Activated naive CD8-positive, alpha-beta T cell treated with anti-CD3 and anti-CD28 coated beads, Interleukin-2, amount 50 U/mL, for 24 hours (primary cell): ENCODE measurements around the gene CNTN5.

Source experiments
- ATAC-seq: fragments of 150-1000 bp; cut with Tn5 transposase; one replicate; pipeline ENCODE4 v1.10.0; 2021
- DNase-seq: peaks from one replicate; pipeline ENCODE4 v3.0.0; 2021
- H3K27ac Mint-ChIP-seq: one replicate; pipeline ENCODE4 v1.8.0; 2021; ENCODE audit warnings: mild to moderate bottlenecking, mixed read lengths
- H3K27me3 Mint-ChIP-seq: one replicate; pipeline ENCODE4 v1.8.0; 2021; ENCODE audit warnings: mixed read lengths
- H3K36me3 Mint-ChIP-seq: one replicate; pipeline ENCODE4 v1.8.0; 2021; ENCODE audit warnings: low read depth, mixed read lengths
- H3K4me1 Mint-ChIP-seq: one replicate; pipeline ENCODE4 v1.8.0; 2021; ENCODE audit warnings: mixed read lengths
- H3K4me3 Mint-ChIP-seq: one replicate; pipeline ENCODE4 v1.8.0; 2021; ENCODE audit warnings: mild to moderate bottlenecking, moderate library complexity, mixed read lengths
- H3K9me3 Mint-ChIP-seq: one replicate; pipeline ENCODE4 v1.8.0; 2021; ENCODE audit warnings: mixed read lengths

CNTN5 gene

GRCh38 chr11:99979042-99979441 is 958.3 kb downstream of the CNTN5 start:
- Mint-ChIP-seq H3K4me3 (no peak overlapping the region), H3K9me3 (peaks cover 14% of the 10 kb centered on the region), H3K27ac (no peak overlapping the region), H3K36me3 (no peaks in the 10 kb centered on the region), H3K27me3 (no peaks in the 10 kb centered on the region), H3K4me1 (no peaks in the 10 kb centered on the region)
- ATAC-seq (no peak), DNase-seq (no peak)

GRCh38 chr11:99987821-99988470 is 967.2 kb downstream of the CNTN5 start:
- no peak overlapping the region for H3K4me3 Mint-ChIP-seq
- peaks cover 28% of the 10 kb centered on the region for H3K9me3 Mint-ChIP-seq
- no peak overlapping the region for H3K27ac Mint-ChIP-seq
- ATAC-seq, result no peak
- no peaks in the 10 kb centered on the region for H3K4me1 Mint-ChIP-seq
- no peaks in the 10 kb centered on the region for H3K27me3 Mint-ChIP-seq
- DNase-seq, result no peak
- no peaks in the 10 kb centered on the region for H3K36me3 Mint-ChIP-seq

- no peaks in the 10 kb centered on the region for H3K36me3 Mint-ChIP-seq
- H3K27me3 Mint-ChIP-seq, result no peaks in the 10 kb centered on the region
- H3K9me3 Mint-ChIP-seq, result peaks cover 22% of the 10 kb centered on the region
- H3K27ac Mint-ChIP-seq, result no peak overlapping the region
- ATAC-seq (no peak), DNase-seq (no peak)
- H3K4me3 Mint-ChIP-seq, result no peak overlapping the region
- H3K4me1 Mint-ChIP-seq, result no peaks in the 10 kb centered on the region
Measured at GRCh38 chr11:99988471-99988837, 967.7 kb downstream of the CNTN5 start.

- Mint-ChIP-seq H3K4me3 (no peak overlapping the region), H3K9me3 (peaks cover 5% of the 10 kb centered on the region), H3K4me1 (no peaks in the 10 kb centered on the region), H3K27ac (no peak overlapping the region), H3K27me3 (no peaks in the 10 kb centered on the region), H3K36me3 (no peaks in the 10 kb centered on the region)
- no peak for ATAC-seq
- no peak for DNase-seq
Measured at GRCh38 chr11:100003985-100004384, 983.2 kb downstream of the CNTN5 start.

- H3K27me3 Mint-ChIP-seq, result no peaks in the 10 kb centered on the region
- peaks cover 5% of the 10 kb centered on the region for H3K9me3 Mint-ChIP-seq
- H3K4me1 Mint-ChIP-seq, result no peaks in the 10 kb centered on the region
- ATAC-seq (no peak), DNase-seq (no peak)
- H3K4me3 Mint-ChIP-seq, result no peak overlapping the region
- no peak overlapping the region for H3K27ac Mint-ChIP-seq
- no peaks in the 10 kb centered on the region for H3K36me3 Mint-ChIP-seq
Measured at GRCh38 chr11:100004541-100004940, 983.8 kb downstream of the CNTN5 start.

GRCh38 chr11:100008417-100008816 is 987.7 kb downstream of the CNTN5 start:
- no peak for ATAC-seq

GRCh38 chr11:100009728-100010127 is 989.0 kb downstream of the CNTN5 start:
- H3K36me3 Mint-ChIP-seq, result no peaks in the 10 kb centered on the region
- H3K9me3 Mint-ChIP-seq, result peaks cover 5% of the 10 kb centered on the region
- no peaks in the 10 kb centered on the region for H3K27me3 Mint-ChIP-seq

More at GRCh38 chr11:100008417-100008816, 987.7 kb downstream of the CNTN5 start:
- no peak overlapping the region for H3K4me3 Mint-ChIP-seq
- H3K4me1 Mint-ChIP-seq, result no peaks in the 10 kb centered on the region
- no peak for DNase-seq
- H3K9me3 Mint-ChIP-seq, result peaks cover 5% of the 10 kb centered on the region
- no peak overlapping the region for H3K27ac Mint-ChIP-seq
- H3K36me3 Mint-ChIP-seq, result no peaks in the 10 kb centered on the region
- no peaks in the 10 kb centered on the region for H3K27me3 Mint-ChIP-seq

GRCh38 chr11:100010393-100010792 is 989.6 kb downstream of the CNTN5 start:
- DNase-seq (no peak), ATAC-seq (no peak)
- Mint-ChIP-seq H3K27ac (no peak overlapping the region), H3K4me1 (no peaks in the 10 kb centered on the region), H3K27me3 (no peaks in the 10 kb centered on the region), H3K36me3 (no peaks in the 10 kb centered on the region), H3K4me3 (no peak overlapping the region), H3K9me3 (peaks cover 5% of the 10 kb centered on the region)

More at GRCh38 chr11:100009728-100010127, 989.0 kb downstream of the CNTN5 start:
- no peak for DNase-seq
- no peak for ATAC-seq
- Mint-ChIP-seq H3K27ac (no peak overlapping the region), H3K4me1 (no peaks in the 10 kb centered on the region), H3K4me3 (no peak overlapping the region)

GRCh38 chr11:100011697-100012096 is 990.9 kb downstream of the CNTN5 start:
- H3K4me1 Mint-ChIP-seq, result no peaks in the 10 kb centered on the region
- DNase-seq (no peak), ATAC-seq (no peak)
- H3K36me3 Mint-ChIP-seq, result no peaks in the 10 kb centered on the region
- H3K4me3 Mint-ChIP-seq, result no peak overlapping the region
- H3K9me3 Mint-ChIP-seq, result peaks cover 2% of the 10 kb centered on the region
- no peak overlapping the region for H3K27ac Mint-ChIP-seq
- H3K27me3 Mint-ChIP-seq, result no peaks in the 10 kb centered on the region

GRCh38 chr11:100013011-100013410 is 992.3 kb downstream of the CNTN5 start:
- H3K4me3 Mint-ChIP-seq, result no peak overlapping the region
- peaks cover 1% of the 10 kb centered on the region for H3K9me3 Mint-ChIP-seq
- DNase-seq (no peak), ATAC-seq (no peak)
- no peaks in the 10 kb centered on the region for H3K27me3 Mint-ChIP-seq
- H3K36me3 Mint-ChIP-seq, result no peaks in the 10 kb centered on the region
- H3K4me1 Mint-ChIP-seq, result no peaks in the 10 kb centered on the region
- H3K27ac Mint-ChIP-seq, result no peak overlapping the region

- no peaks in the 10 kb centered on the region for H3K36me3 Mint-ChIP-seq
- no peak for ATAC-seq
- H3K4me3 Mint-ChIP-seq, result no peak overlapping the region
Measured at GRCh38 chr11:100031973-100032372, 1011.2 kb downstream of the CNTN5 start.

GRCh38 chr11:100061006-100061405 is 1040.3 kb downstream of the CNTN5 start:
- no peak for DNase-seq
- Mint-ChIP-seq H3K9me3 (peaks cover 6% of the 10 kb centered on the region), H3K27ac (no peak overlapping the region), H3K4me3 (no peak overlapping the region), H3K36me3 (no peaks in the 10 kb centered on the region), H3K4me1 (no peaks in the 10 kb centered on the region), H3K27me3 (no peaks in the 10 kb centered on the region)
- no peak for ATAC-seq

More at GRCh38 chr11:100031973-100032372, 1011.2 kb downstream of the CNTN5 start:
- Mint-ChIP-seq H3K4me1 (no peaks in the 10 kb centered on the region), H3K27ac (no peak overlapping the region), H3K9me3 (peaks cover 26% of the 10 kb centered on the region), H3K27me3 (no peaks in the 10 kb centered on the region)
- no peak for DNase-seq

GRCh38 chr11:100066399-100066798 is 1045.7 kb downstream of the CNTN5 start:
- no peak overlapping the region for H3K27ac Mint-ChIP-seq
- no peaks in the 10 kb centered on the region for H3K36me3 Mint-ChIP-seq
- H3K27me3 Mint-ChIP-seq, result no peaks in the 10 kb centered on the region
- no peak overlapping the region for H3K4me3 Mint-ChIP-seq
- H3K9me3 Mint-ChIP-seq, result peaks cover 6% of the 10 kb centered on the region
- DNase-seq (no peak), ATAC-seq (no peak)
- no peaks in the 10 kb centered on the region for H3K4me1 Mint-ChIP-seq

- Mint-ChIP-seq H3K4me1 (no peaks in the 10 kb centered on the region), H3K27ac (no peak overlapping the region), H3K4me3 (no peak overlapping the region), H3K9me3 (peaks cover 10% of the 10 kb centered on the region), H3K27me3 (no peaks in the 10 kb centered on the region), H3K36me3 (no peaks in the 10 kb centered on the region)
- no peak for ATAC-seq
- DNase-seq, result no peak
Measured at GRCh38 chr11:100068116-100068515, 1047.4 kb downstream of the CNTN5 start.

- Mint-ChIP-seq H3K36me3 (no peaks in the 10 kb centered on the region), H3K4me3 (no peak overlapping the region), H3K27me3 (no peaks in the 10 kb centered on the region), H3K27ac (no peak overlapping the region), H3K9me3 (peaks cover 16% of the 10 kb centered on the region), H3K4me1 (no peaks in the 10 kb centered on the region)
- DNase-seq (no peak), ATAC-seq (no peak)
Measured at GRCh38 chr11:100072131-100072530, 1051.4 kb downstream of the CNTN5 start.

- H3K4me1 Mint-ChIP-seq, result no peaks in the 10 kb centered on the region
- no peaks in the 10 kb centered on the region for H3K36me3 Mint-ChIP-seq
- no peaks in the 10 kb centered on the region for H3K27me3 Mint-ChIP-seq
- no peak overlapping the region for H3K4me3 Mint-ChIP-seq
- H3K9me3 Mint-ChIP-seq, result peaks cover 11% of the 10 kb centered on the region
- no peak overlapping the region for H3K27ac Mint-ChIP-seq
- ATAC-seq, result no peak
- DNase-seq, result no peak
Measured at GRCh38 chr11:100080381-100080780, 1059.6 kb downstream of the CNTN5 start.
